BLaER1 treated with 17β-estradiol and CSF1 and Interleukin-3, amounts not matched to agents 10 nM and 100 nM (cell line): ENCODE results near the gene ATF3.
A peak's percentile ranks its signal among the peaks of the same experiment; 100 is the strongest.
"Not testable (repeated sequence)": the region's sequence is repeated elsewhere in the genome, so short reads cannot be mapped to it uniquely, and the experiment has no call there.

ENCODE experiments used
- H3K27ac ChIP-seq, 11 experiments: shearing (Covaris generic); formaldehyde crosslinking; 2 replicates each; pipeline ENCODE4 v1.8.1; 2022
- H3K27me3 ChIP-seq, 11 experiments: shearing (Covaris generic); formaldehyde crosslinking; 2 replicates each; pipeline ENCODE4 v1.8.1; 2022
- H3K36me3 ChIP-seq, 11 experiments: shearing (Covaris generic); formaldehyde crosslinking; 2 replicates each; pipeline ENCODE4 v1.8.1; 2022
- H3K4me1 ChIP-seq, 10 experiments: shearing (Covaris generic); formaldehyde crosslinking; 2 replicates each; pipeline ENCODE4 v1.8.1; 2022
- H3K4me2 ChIP-seq, 11 experiments: shearing (Covaris generic); formaldehyde crosslinking; 2 replicates each; pipeline ENCODE4 v1.8.1; 2022
- H3K4me3 ChIP-seq, 10 experiments: shearing (Covaris generic); formaldehyde crosslinking; 2 replicates each; pipeline ENCODE4 v1.8.1; 2022
- H3K9ac ChIP-seq, 11 experiments: shearing (Covaris generic); formaldehyde crosslinking; 2 replicates each; pipeline ENCODE4 v1.8.1; 2022
- H3K9me3 ChIP-seq, 11 experiments: shearing (Covaris generic); formaldehyde crosslinking; replicated peaks in 1 of 11; 2 replicates each; pipeline ENCODE4 v1.8.1; 2022
- H4K20me1 ChIP-seq, 11 experiments: shearing (Covaris generic); formaldehyde crosslinking; 2 replicates each; pipeline ENCODE4 v1.8.1; 2022
- Cebpa-rat ChIP-seq, 11 experiments: shearing (Covaris generic); IDR thresholded peaks; 2 replicates each; pipeline ENCODE4 v1.8.1; 2022

Gene ATF3

GRCh38 chr1:212652609-212653008 lies 44.0 kb downstream of the ATF3 start:
- H3K36me3 ChIP-seq = peaks cover 0 to 7% (median 0%) of the 10 kb centered on the region in 11 experiments; a peak in 1 of 22 replicates
- no peak for TF ChIP-seq Cebpa-rat (IDR thresholded peaks at IDR 0.05)
- peaks cover 15 to 31% (median 24%) of the 10 kb centered on the region in 10 experiments for H3K4me1 ChIP-seq
- no peak overlapping the region for H3K4me3 ChIP-seq
- no peak overlapping the region for H3K9ac ChIP-seq
- peak overlapping the region in 8 of 11 experiments; percentile 2 to 62 (median 18); a peak in 8 of 22 replicates for H3K4me2 ChIP-seq
- H3K27me3 ChIP-seq = no peaks in the 10 kb centered on the region
- no peaks in the 10 kb centered on the region for H4K20me1 ChIP-seq
- peaks cover 0 to 7% (median 0%) of the 10 kb centered on the region in 11 experiments; a peak in 2 of 22 replicates for H3K9me3 ChIP-seq
- H3K27ac ChIP-seq = no peak overlapping the region

DNA sequence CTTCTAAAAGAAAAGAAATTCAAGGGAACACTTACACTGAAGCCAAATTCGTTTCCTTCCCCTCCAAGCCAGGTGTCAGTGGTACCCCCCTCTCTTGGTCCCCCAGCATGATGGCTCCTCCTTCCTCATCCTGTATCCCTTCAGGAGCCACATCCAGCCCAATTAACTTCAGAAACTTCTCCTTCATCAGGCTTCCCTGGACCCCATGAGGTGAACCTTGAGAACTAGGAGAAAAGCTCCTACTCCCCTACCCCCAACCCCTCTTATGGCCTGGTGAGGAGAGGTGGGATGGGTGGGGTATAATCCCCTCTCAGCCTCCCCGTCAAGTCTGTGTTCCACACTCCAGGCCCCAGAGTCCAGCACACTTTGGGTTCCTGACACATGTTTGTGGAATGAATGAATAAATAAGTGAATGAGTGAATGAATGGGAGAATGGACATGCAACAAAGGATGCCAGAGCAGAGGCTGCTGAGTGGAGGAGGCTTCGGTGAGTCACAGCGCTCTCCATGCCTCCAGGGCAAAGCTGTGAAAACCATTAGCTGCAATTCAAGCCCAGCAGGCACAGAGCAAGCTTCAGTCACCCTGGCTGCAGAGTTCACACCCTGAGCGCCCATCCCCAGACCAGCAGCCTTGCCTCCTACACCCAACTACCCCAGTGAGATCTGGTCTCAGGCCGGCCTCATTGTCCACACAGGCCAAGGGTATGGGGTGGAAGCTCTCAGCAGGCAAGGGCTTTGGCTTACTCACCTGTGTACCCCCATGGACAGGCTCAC lies 47.3 kb downstream of the ATF3 start:
- H3K9ac ChIP-seq = no peak overlapping the region
- no peak overlapping the region for H3K4me3 ChIP-seq
- TF ChIP-seq Cebpa-rat (IDR thresholded peaks at IDR 0.05) = no peak
- H3K9me3 ChIP-seq = peaks cover 0 to 7% (median 0%) of the 10 kb centered on the region in 11 experiments; a peak in 2 of 22 replicates
- peaks cover 0 to 7% (median 0%) of the 10 kb centered on the region in 11 experiments; a peak in 1 of 22 replicates for H3K36me3 ChIP-seq
- H3K4me1 ChIP-seq = peaks cover 11 to 31% (median 22%) of the 10 kb centered on the region in 10 experiments
- H3K27me3 ChIP-seq = no peaks in the 10 kb centered on the region
- H3K27ac ChIP-seq = peak overlapping the region in 4 of 11 experiments; percentile 18 to 43 (median 27); a peak in 3 of 22 replicates
- peak overlapping the region; percentile 41 to 73 (median 62) for H3K4me2 ChIP-seq
- H4K20me1 ChIP-seq = no peaks in the 10 kb centered on the region

DNA sequence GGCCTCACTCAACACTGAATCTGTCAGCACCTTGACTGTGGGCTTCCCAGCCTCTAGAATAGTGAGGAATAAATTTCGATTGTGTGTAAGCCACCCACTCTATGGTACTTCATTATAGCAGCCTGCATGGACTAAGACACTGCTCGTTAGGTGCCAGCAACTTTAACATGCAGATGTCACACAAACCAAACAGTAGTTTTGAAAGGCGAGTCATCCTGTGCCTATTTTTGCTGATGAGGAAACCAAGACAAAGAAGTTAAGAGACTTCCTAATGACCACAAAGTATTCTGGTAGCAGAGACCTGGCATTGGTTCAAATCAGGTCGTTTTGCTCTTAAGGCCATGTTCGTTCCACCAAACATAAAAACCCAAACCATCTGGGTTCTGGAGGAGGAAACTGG lies 48.2 kb downstream of the ATF3 start:
- Histone ChIP-seq H3K27me3 (no peaks in the 10 kb centered on the region), H3K9ac (peak overlapping the region in 1 of 11 experiments; percentile 4; a peak in 1 of 22 replicates), H3K4me2 (peak overlapping the region; percentile 41 to 73 (median 62)), H3K9me3 (peaks cover 0 to 7% (median 0%) of the 10 kb centered on the region in 11 experiments; a peak in 2 of 22 replicates), H3K36me3 (peaks cover 0 to 7% (median 0%) of the 10 kb centered on the region in 11 experiments; a peak in 1 of 22 replicates), H4K20me1 (no peaks in the 10 kb centered on the region), H3K4me1 (peaks cover 11 to 31% (median 22%) of the 10 kb centered on the region in 10 experiments), H3K4me3 (no peak overlapping the region), H3K27ac (peak overlapping the region in 7 of 11 experiments; percentile 18 to 43 (median 32); a peak in 7 of 22 replicates)
- TF ChIP-seq Cebpa-rat (IDR thresholded peaks at IDR 0.05) = no peak

GRCh38 chr1:212658250-212658649 lies 49.7 kb downstream of the ATF3 start:
- not testable (repeated sequence) for H3K4me3 ChIP-seq, H3K27me3 ChIP-seq, H3K36me3 ChIP-seq, H4K20me1 ChIP-seq, H3K9me3 ChIP-seq, H3K9ac ChIP-seq, H3K4me2 ChIP-seq, H3K27ac ChIP-seq
- H3K4me1 ChIP-seq = peaks cover 11 to 24% (median 16%) of the 10 kb centered on the region in 10 experiments

- Histone ChIP-seq H3K4me3 (peak overlapping the region in 4 of 10 experiments; percentile 55 to 59 (median 58); a peak in 6 of 20 replicates), H3K9ac (peak overlapping the region; percentile 64 to 86 (median 76); a peak in 19 of 22 replicates), H3K36me3 (no peaks in the 10 kb centered on the region), H3K4me1 (peaks cover 36 to 52% (median 50%) of the 10 kb centered on the region in 10 experiments), H3K9me3 (no peaks in the 10 kb centered on the region), H3K27ac (peak overlapping the region in 9 of 11 experiments; percentile 43 to 84 (median 73); a peak in 14 of 22 replicates), H3K4me2 (peak overlapping the region; percentile 57 to 88 (median 78)), H3K27me3 (no peaks in the 10 kb centered on the region), H4K20me1 (no peaks in the 10 kb centered on the region)
- peak in 4 of 11 experiments; percentile 22 to 47 (median 41); a peak in 4 of 22 replicates for TF ChIP-seq Cebpa-rat (IDR thresholded peaks at IDR 0.05)
Measured at GRCh38 chr1:212664409-212665199, 56.0 kb downstream of the ATF3 start.

GRCh38 chr1:212665241-212666115 lies 56.9 kb downstream of the ATF3 start:
- H3K27ac ChIP-seq = peak overlapping the region; percentile 43 to 84 (median 71); a peak in 20 of 22 replicates

GRCh38 chr1:212666116-212666775 lies 57.7 kb downstream of the ATF3 start:
- no peaks in the 10 kb centered on the region for H4K20me1 ChIP-seq
- peak overlapping the region in 10 of 11 experiments; percentile 60 to 88 (median 80); a peak in 15 of 22 replicates for H3K4me2 ChIP-seq
- H3K4me1 ChIP-seq = peaks cover 36 to 68% (median 65%) of the 10 kb centered on the region in 10 experiments
- peak overlapping the region in 1 of 11 experiments; percentile 65; a peak in 2 of 22 replicates for H3K9ac ChIP-seq
- no peak for TF ChIP-seq Cebpa-rat (IDR thresholded peaks at IDR 0.05)
- H3K36me3 ChIP-seq = no peaks in the 10 kb centered on the region
- H3K27ac ChIP-seq = peak overlapping the region in 6 of 11 experiments; percentile 69 to 94 (median 80); a peak in 9 of 22 replicates
- H3K27me3 ChIP-seq = no peaks in the 10 kb centered on the region
- no peak overlapping the region for H3K4me3 ChIP-seq
- no peaks in the 10 kb centered on the region for H3K9me3 ChIP-seq

More at GRCh38 chr1:212665241-212666115, 56.9 kb downstream of the ATF3 start:
- H3K4me1 ChIP-seq = peaks cover 36 to 61% (median 57%) of the 10 kb centered on the region in 10 experiments
- peak overlapping the region; percentile 57 to 88 (median 78) for H3K4me2 ChIP-seq
- H4K20me1 ChIP-seq = no peaks in the 10 kb centered on the region
- H3K4me3 ChIP-seq = peak overlapping the region; percentile 31 to 70 (median 54); a peak in 19 of 20 replicates
- TF ChIP-seq Cebpa-rat (IDR thresholded peaks at IDR 0.05) = no peak
- H3K9me3 ChIP-seq = no peaks in the 10 kb centered on the region
- peak overlapping the region; percentile 64 to 86 (median 76) for H3K9ac ChIP-seq
- no peaks in the 10 kb centered on the region for H3K36me3 ChIP-seq
- H3K27me3 ChIP-seq = no peaks in the 10 kb centered on the region
